Body of pancreas (tissue), 4 donors: ENCODE measurements around the gene EMILIN2.

ENCODE experiments used
- POLR2A ChIP-seq, 3 donors: fragments of 450-650 bp; IDR thresholded peaks; one replicate each; pipeline ENCODE4 v1.6.1; 2016; ENCODE audit warnings: antibody characterized with exemption in 3 of 3, mild to moderate bottlenecking in 2 of 3
- TF ChIP-seq, protein P1 (sequence below), 7 experiments: fragments of 450-650 bp in 4 of 7; fragments of 200-600 bp in 3 of 7; sonication (generic) in 3 of 7; IDR thresholded peaks; one replicate each; pipeline ENCODE4 v1.5.1; 2016 to 2019; ENCODE audit warnings: antibody characterized with exemption in 7 of 7

DNA sequence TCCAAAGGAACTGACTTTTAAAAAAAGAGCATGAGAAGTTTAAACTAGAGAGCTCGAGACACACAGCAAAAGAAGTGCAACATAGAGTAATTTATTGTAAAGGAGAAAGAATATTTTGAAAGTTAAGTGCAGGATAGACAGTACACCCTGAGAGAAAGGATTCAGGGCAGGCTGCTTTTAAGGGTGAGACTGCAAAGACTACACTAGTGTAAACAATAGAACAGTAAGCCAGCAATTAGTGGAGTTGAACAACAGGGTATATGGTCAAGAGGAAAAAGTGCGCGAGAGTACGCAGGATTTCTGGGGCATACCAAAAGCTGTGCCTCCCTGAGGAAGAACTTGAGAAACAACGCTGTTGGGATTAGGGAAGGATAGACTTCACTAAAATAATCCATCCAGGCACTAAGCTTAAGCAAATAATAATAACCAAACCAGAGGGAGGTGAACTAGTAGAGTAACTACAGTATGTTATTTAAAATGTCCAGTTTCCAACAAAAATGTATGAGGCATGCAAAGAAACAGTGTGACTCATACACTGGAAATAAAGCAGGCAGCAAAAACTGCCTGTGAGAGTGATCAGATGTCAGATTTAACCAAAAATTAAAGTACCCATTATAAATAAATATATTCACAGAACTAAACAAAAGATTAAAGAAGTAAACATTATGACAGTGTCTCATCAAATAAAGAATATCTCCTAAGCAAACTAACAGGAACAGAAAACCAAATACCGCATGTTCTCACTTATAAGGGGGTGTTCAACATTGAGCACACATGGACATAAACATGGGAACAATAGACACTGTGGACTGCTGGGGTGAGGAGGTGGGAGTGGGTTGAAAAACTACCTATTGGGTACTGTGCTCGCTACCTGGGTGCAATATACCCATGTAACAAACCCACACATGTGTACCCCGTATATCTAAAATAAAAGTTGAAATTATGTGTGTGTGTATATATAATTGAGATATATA, 40.5 kb upstream of the EMILIN2 start:
- TF ChIP-seq, protein P1, sequence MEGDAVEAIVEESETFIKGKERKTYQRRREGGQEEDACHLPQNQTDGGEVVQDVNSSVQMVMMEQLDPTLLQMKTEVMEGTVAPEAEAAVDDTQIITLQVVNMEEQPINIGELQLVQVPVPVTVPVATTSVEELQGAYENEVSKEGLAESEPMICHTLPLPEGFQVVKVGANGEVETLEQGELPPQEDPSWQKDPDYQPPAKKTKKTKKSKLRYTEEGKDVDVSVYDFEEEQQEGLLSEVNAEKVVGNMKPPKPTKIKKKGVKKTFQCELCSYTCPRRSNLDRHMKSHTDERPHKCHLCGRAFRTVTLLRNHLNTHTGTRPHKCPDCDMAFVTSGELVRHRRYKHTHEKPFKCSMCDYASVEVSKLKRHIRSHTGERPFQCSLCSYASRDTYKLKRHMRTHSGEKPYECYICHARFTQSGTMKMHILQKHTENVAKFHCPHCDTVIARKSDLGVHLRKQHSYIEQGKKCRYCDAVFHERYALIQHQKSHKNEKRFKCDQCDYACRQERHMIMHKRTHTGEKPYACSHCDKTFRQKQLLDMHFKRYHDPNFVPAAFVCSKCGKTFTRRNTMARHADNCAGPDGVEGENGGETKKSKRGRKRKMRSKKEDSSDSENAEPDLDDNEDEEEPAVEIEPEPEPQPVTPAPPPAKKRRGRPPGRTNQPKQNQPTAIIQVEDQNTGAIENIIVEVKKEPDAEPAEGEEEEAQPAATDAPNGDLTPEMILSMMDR (IDR thresholded peaks at IDR 0.05) = no peak
- no peak for TF ChIP-seq POLR2A (IDR thresholded peaks at IDR 0.05)
